ENCODE results near the gene MYPN. TPM values are rescaled to one million over a fixed set of nuclear protein-coding genes. Genes with fewer than 3 reads are reported as not detected.
A peak's percentile ranks its signal among the peaks of the same experiment; 100 is the strongest.

Gene MYPN
- total and polyA plus RNA-seq, 11 donors = 33.4 to 240 (median 152) TPM

DNA sequence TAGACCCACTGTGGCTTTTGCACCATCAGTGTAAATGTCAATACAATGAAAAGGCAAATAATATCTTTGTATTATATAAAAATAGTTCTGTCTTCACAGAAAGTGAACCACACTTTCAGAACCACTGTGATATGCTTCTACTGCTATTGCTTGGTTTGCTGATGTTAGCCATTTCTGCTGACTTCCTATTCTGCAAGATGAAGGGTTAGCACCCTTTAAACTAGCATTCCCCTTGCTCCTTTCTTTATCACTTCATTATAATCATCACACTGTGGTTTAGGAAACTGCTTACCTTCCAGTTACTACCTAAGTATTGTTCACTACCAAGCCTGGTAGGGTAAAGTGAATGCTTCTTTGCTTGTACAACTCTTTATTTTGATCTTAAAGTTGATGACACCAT, 29.2 kb downstream of the MYPN start:
- H3K4me1 ChIP-seq = peaks cover 0 to 37% (median 18%) of the 10 kb centered on the region in 12 donors
- peak overlapping the region in 6 of 12 donors; percentile 14 to 92 (median 42) for H3K27ac ChIP-seq
- H3K36me3 ChIP-seq = peaks cover 0 to 8% (median 0%) of the 10 kb centered on the region in 9 donors
- intact Hi-C loops (cut with DNase I) = no loop called here
- no peak for DNase-seq
- H3K4me3 ChIP-seq = no peak overlapping the region
- ATAC-seq = no peak
- H3K9me3 ChIP-seq = no peaks in the 10 kb centered on the region
- H3K27me3 ChIP-seq = no peaks in the 10 kb centered on the region
- TF ChIP-seq, protein P1, sequence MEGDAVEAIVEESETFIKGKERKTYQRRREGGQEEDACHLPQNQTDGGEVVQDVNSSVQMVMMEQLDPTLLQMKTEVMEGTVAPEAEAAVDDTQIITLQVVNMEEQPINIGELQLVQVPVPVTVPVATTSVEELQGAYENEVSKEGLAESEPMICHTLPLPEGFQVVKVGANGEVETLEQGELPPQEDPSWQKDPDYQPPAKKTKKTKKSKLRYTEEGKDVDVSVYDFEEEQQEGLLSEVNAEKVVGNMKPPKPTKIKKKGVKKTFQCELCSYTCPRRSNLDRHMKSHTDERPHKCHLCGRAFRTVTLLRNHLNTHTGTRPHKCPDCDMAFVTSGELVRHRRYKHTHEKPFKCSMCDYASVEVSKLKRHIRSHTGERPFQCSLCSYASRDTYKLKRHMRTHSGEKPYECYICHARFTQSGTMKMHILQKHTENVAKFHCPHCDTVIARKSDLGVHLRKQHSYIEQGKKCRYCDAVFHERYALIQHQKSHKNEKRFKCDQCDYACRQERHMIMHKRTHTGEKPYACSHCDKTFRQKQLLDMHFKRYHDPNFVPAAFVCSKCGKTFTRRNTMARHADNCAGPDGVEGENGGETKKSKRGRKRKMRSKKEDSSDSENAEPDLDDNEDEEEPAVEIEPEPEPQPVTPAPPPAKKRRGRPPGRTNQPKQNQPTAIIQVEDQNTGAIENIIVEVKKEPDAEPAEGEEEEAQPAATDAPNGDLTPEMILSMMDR (IDR thresholded peaks at IDR 0.05) = no peak
- no peak for TF ChIP-seq POLR2A (IDR thresholded peaks at IDR 0.05)

DNA sequence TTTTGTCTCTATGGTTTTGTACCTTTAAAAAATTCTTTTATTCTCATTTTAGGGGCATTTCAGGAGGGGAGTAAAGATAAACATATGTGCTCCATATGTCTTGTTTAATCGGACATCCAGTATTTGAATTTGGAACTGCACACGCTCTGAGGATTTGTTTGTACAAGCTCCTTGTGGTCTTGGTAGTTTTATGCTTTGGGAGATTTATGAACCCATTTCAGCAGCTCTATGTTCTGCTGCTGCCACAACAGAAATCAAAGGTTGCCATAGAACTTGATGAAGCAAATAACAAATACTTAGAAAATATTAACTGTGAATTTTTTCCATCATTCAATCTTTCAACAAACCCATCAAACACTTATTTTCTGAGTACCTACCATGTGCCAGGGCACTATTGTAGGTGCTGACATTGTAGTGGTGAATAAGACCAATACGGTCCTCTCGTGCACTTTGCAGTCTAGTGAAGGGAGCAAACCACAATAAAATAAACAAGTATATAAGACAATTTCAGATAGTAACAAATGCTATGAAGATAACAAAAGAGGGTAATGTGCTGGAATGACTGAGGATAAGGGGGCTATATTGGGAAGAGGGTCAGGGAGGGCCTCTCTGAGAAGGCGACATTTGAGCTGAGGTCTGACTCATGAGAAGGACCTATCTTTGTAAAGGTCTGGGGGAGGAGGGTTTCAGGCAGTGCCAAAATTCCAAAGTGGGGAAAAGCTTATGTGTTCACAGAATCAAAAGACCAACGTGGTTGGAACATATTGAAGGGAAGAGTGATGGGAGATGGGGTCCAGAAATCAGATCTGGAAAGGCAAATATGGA, 30.4 kb downstream of the MYPN start:
- ATAC-seq (peak in 2 of 4 donors; percentile 45 to 74), DNase-seq (no peak)
- no peaks in the 10 kb centered on the region for H3K27me3 ChIP-seq
- H3K4me3 ChIP-seq = no peak overlapping the region
- intact Hi-C loops (cut with DNase I) = no loop called here
- H3K27ac ChIP-seq = peak overlapping the region in 8 of 12 donors; percentile 8 to 92 (median 38)
- H3K4me1 ChIP-seq = peaks cover 0 to 31% (median 17%) of the 10 kb centered on the region in 12 donors
- TF ChIP-seq, protein P1 (IDR thresholded peaks at IDR 0.05) = no peak
- TF ChIP-seq POLR2A (IDR thresholded peaks at IDR 0.05) = no peak
- peaks cover 0 to 19% (median 0%) of the 10 kb centered on the region in 9 donors for H3K36me3 ChIP-seq
- 66 to 74% (median 70%) methylated on average over 6 of the region's 6 CpGs for WGBS, 4 donors
- no peaks in the 10 kb centered on the region for H3K9me3 ChIP-seq

DNA sequence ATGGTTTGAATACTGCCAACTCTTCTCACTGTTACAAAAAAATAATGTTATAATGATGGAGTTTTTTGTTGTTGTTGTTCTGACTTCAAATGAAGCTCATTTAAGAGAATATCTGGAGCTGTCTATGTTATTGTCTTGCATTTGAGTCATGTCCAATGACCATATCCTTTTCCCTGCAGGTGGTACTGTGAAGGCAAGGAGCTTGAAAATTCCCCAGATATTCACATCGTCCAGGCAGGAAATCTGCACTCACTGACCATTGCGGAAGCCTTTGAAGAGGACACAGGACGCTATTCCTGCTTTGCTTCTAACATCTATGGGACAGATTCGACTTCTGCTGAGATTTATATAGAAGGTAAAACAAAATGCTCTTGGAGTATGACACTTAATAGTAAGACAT, 33.5 kb downstream of the MYPN start:
- Histone ChIP-seq H3K36me3 (peaks cover 0 to 50% (median 0%) of the 10 kb centered on the region in 9 donors), H3K4me3 (no peak overlapping the region), H3K4me1 (peaks cover 0 to 10% (median 0%) of the 10 kb centered on the region in 12 donors), H3K27me3 (no peaks in the 10 kb centered on the region), H3K9me3 (no peaks in the 10 kb centered on the region), H3K27ac (peak overlapping the region in 3 of 12 donors; percentile 0 to 38 (median 15))
- ATAC-seq (no peak), DNase-seq (no peak)
- 52 to 67% (median 59%) methylated on average over 4 of the region's 4 CpGs for WGBS, 4 donors
- intact Hi-C loops (cut with DNase I) = no loop called here
- TF ChIP-seq, protein P1 (IDR thresholded peaks at IDR 0.05) = no peak
- no peak for TF ChIP-seq POLR2A (IDR thresholded peaks at IDR 0.05)

DNA sequence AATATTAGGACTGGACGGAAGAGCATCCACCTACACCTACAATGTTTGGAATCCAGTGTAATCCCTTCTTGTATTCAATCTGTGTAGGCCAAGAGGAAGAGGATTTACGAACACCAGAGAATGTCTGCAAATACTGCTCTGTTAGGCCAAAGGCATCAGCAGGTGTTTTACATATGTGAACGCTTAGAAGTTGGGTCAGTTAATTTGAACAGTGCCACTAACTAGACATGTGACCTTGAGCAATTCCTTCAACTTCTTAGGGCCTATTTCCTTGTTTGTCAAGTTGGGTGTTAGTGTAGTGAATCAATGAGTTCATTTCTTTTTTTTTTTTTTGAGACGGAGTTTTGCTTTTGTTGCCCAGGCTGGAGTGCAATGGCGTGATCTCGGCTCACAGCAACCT, 35.4 kb downstream of the MYPN start:
- H3K27ac ChIP-seq = peak overlapping the region in 1 of 12 donors; percentile 11
- 91 to 94% (median 92%) methylated on average over 6 of the region's 6 CpGs for WGBS, 4 donors
- H3K4me3 ChIP-seq = no peak overlapping the region
- H3K9me3 ChIP-seq = no peaks in the 10 kb centered on the region
- peaks cover 0 to 70% (median 0%) of the 10 kb centered on the region in 9 donors for H3K36me3 ChIP-seq
- no peak for ATAC-seq
- no peaks in the 10 kb centered on the region for H3K27me3 ChIP-seq
- DNase-seq = no peak
- intact Hi-C loops (cut with DNase I) = no loop called here
- H3K4me1 ChIP-seq = peaks cover 0 to 5% (median 0%) of the 10 kb centered on the region in 12 donors
- TF ChIP-seq, protein P1 (IDR thresholded peaks at IDR 0.05) = no peak
